Measurements from ENCODE around the gene GBX2.

Gene GBX2

DNA sequence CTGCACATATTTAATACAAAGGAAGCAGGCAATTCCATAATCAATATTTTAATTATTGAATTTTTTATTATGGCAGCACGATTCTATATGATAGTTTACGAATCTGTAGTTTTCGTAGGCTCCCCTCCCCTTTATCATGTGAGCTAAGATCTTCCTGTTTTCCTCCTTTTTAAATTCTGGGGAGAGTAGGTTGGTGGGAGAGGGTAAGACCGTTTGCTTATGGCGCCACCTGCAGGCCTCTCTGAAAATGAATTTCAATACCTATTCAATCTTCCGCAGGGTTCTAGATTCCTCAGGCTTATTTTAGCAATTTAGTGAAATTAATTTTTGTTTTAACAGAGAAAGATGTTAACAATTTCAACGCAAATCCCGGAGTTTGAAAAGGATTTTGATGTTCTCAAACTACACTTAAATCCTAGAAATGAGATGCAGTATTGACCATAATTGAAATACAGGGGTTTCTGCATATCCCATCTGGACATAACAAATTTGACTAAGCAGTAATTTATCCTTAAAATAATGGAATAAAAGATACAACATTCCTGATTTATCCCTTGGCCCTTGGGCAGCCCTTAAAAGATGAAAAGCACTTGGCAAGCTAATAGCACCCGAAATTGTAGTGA lies 12.8 kb upstream of the GBX2 start:
- DNase-seq (ENCODE audit: low spot score) = peak; percentile 56

DNA sequence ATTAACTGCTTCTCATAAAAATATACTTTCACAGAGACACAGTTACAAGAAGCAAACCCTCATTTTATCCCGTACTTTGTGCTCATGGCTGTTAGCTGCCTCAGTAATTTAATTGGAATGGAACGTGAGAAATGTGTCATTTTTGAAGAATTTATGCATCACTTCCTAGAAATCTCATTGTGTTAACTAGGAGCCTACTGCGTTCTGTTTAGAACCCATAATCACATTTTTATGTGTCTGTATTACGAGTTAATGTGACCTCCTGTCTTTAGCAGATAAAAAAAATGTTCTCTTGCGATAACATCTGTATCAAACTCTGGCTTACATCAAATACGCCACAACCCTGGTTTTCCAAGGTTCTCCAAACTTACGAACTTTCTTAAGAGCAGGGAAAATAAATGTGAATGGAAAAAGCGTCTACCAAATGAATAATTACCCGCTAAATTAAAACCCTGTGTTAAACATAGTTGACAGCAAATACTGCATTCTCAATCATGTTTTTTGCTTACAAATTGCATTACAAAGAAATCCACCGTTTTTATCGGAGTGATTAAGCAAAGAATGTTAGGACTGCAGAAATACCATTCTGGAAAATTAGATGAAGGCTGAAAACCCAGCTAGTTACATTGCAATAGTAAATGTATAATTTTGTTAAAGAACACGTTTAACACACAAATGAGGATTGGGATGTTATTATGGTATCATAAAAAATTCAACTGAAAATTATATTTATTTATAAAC lies 12.1 kb upstream of the GBX2 start:
- no peak for DNase-seq (ENCODE audit: low spot score)

DNA sequence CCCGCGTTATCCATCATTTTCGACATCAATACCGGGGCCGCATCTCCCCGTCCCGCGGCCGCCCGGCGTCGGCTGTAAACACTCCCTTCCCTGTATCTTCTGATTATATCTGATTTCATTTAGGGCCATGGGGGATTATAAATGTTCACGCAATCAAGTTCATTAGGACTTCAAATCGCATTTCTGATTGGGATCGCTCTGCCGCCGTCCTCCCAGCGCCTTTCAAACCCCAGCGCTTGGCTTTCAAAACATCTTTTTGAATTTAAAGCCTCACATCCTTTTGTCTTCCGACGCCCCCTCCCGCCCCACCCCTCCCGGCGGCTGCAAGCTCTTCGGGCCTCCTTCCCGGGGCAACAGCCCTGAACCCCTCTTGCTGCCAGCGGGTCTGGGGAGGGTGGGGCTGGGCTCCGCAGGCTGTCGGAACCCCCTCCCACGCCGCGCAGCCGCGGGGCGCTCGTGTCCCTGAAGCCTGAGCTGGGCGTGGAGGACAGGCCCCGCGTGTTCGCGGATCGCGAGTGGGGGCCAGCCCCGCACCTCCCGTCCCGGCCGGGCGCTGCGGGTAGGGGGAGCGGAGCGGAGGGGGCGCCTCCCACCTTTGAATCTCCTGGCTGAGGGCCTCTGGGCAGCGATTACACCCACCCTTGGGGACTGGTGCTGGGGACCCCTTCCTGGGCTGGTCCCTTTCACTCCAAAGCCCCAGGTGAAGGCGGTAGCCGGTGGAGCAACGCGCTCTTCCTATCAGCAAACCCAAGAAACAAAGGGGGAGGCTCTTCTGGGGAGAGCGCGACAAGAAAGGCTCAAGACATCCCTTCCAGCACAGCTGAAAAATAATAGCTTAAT lies 11.3 kb upstream of the GBX2 start:
- DNase-seq (ENCODE audit: low spot score) = no peak

- no peak for DNase-seq (ENCODE audit: low spot score)
Measured at GRCh38 chr2:236178890-236179235, 10.7 kb upstream of the GBX2 start.

DNA sequence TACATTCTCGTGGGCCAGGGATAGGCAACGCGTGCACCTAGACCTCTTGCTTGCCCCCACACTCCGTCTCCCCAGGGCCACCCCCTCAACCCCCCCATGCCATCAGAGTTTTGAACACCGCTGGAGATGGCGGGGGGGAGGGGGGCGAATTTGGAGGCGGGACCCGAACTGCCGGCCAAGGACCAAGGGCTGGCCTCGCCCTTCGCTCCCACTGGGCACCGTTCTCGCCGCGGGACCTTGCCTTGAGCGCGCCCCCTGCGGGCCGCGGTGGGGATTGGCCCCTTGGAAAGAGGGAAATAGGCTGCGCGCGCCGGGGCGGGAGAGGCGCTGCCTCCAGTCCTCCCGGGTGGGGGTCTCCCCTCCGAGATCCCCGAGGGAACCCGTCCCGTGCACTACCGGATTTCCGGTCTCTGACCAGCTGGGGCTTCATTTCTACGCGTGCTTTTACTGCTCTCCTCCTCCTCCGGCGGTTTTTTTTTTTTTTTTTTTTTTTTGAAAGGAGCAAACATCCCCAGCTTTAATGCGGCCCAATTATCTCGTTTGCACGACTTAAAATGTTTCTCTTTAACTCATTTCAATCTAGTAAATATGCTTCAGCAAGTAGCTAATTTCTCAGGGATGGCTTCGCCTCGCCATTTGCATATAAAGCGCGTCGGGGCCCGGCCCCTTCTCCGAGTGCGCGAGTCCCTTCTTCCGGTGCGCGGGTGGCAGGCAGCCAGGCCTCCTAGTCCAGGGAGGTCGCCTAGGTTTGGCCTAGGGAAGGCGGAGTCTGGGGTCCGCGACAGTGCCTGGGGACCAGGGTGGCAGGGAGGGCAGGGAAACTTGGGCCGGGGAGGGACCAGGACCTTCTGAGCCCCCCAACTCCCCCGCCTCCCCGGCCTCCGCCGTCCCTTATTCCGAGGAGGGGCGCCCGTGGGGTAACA lies 10.0 kb upstream of the GBX2 start:
- peak; percentile 80 for DNase-seq (ENCODE audit: low spot score)

- peak; percentile 79 for DNase-seq (ENCODE audit: low spot score)
Measured at GRCh38 chr2:236177604-236177966, 9.4 kb upstream of the GBX2 start.

DNA sequence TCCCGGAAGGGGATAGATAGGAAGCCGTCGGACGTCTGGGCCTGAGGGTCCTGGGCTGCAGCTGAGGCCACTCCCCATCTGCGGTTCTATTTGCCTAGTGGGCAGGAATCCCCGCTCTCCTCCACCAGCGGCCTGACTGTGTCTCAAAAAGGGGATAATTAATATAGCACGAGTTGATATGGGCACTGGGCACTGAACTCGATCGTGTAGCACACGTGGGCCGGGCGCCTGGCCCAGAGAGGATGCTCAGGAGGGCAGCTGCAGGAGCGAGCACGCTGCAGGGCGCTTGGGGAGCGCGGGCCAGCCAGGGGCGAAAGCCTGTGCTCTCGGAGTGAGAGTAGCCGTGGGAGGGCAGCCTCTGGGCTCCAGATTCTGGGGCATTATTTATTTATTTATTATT lies 8.8 kb upstream of the GBX2 start:
- DNase-seq (ENCODE audit: low spot score) = no peak

DNA sequence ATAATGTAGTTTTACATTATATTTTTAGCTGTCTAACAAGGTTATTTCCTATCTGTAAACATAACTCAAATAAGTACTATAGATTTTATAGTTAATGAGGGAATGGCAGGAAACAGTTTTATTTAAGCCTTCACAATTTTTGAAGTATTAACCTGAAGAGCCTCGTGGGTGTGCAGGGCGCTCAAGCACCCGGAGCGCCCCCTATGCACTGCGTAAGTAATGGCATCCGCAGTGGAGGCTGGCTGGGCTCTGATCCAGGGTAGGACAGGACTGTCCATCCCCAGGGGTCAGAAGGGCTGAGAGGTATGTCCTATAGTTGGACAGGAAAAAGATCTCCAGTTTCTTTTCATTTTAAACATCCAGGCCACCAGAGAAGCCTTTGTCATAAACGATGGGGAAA lies 8.2 kb upstream of the GBX2 start:
- peak; percentile 37 for DNase-seq (ENCODE audit: low spot score)

- no peak for DNase-seq (ENCODE audit: low spot score)
Measured at GRCh38 chr2:236175548-236176150, 7.5 kb upstream of the GBX2 start.

GRCh38 chr2:236173729-236174607 lies 5.8 kb upstream of the GBX2 start:
- DNase-seq (ENCODE audit: low spot score) = no peak

GRCh38 chr2:236173036-236173728 lies 5.0 kb upstream of the GBX2 start:
- no peak for DNase-seq (ENCODE audit: low spot score)

GRCh38 chr2:236172255-236173035 lies 4.3 kb upstream of the GBX2 start:
- no peak for DNase-seq (ENCODE audit: low spot score)

DNA sequence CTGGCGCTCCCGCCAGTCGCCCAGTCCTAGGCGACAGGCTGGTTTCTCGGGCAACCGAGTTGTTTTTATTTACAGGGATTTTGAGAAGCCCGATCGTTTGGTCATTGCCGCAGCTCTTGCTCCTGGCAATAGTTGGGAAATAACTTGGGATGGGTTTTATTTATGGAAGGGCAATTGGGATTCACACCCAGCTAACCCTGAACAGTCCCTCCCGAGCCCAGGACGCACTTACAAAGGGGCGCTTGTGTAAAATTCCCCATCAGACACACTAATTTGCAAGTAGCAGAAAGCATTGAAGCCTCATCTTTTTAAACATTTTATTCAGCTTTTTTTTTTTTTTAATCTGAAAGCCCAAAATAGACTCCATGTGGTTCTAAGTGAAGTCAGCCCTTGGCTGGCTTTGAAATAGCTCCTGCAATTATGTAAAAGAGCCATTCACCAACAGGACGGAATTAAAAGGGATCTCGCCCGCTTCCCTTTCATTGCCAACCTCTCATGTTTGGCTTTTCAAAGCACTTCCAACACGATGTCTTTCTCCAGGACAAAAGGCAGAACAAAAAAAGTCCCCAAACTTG lies 3.6 kb upstream of the GBX2 start:
- DNase-seq (ENCODE audit: low spot score) = no peak

DNA sequence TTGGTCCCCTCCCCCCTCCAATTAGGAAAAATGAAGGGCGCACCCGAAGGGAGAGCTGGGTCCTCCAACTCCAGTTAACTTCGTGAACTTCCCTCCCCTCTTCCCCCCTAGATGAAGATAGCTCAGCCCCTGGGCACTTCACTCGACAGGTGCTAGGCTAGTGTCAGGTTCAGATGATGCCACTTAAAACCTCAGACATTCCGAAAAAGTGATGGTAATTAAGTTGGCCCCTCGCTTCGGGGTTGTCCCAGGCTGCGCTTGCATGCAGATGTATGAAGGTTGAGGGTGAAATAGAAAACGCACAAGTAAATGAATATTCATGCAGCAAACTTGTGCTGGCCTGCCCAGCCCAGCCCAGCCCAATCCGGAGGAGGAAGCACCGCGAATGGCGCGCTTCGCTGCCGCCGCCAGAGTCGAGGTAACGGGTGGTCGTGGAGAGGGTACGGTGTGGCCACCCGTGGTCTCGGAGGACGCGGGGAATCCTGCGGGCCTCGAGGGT lies 3.0 kb upstream of the GBX2 start:
- no peak for DNase-seq (ENCODE audit: low spot score)

DNA sequence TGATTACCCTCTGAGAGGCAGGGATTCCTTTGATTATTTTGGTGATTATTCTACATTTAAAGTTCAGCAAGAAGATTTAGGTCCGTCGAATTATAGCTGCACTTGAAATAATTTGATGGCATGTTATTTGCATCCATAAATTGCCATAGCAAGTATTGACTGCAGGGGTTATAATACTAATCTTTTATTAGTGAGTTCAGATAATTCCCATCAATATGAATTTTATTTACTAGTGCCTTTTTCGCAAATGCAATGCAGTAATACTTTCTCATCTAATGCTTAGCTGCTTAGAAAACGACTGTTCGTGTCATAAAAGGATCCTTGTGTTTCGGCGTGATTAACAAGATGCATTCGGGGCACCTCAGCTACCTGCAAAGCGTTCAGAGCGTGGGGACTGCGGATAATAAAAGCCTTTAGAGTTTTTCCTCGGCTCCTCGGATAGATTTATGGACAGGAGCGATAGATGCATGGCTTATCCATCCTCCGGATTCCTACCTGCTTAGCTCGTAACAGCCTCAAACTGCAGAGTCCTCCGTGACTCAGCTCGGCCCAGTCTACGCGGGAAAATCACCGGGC lies 2.5 kb upstream of the GBX2 start:
- no peak for DNase-seq (ENCODE audit: low spot score)

DNA sequence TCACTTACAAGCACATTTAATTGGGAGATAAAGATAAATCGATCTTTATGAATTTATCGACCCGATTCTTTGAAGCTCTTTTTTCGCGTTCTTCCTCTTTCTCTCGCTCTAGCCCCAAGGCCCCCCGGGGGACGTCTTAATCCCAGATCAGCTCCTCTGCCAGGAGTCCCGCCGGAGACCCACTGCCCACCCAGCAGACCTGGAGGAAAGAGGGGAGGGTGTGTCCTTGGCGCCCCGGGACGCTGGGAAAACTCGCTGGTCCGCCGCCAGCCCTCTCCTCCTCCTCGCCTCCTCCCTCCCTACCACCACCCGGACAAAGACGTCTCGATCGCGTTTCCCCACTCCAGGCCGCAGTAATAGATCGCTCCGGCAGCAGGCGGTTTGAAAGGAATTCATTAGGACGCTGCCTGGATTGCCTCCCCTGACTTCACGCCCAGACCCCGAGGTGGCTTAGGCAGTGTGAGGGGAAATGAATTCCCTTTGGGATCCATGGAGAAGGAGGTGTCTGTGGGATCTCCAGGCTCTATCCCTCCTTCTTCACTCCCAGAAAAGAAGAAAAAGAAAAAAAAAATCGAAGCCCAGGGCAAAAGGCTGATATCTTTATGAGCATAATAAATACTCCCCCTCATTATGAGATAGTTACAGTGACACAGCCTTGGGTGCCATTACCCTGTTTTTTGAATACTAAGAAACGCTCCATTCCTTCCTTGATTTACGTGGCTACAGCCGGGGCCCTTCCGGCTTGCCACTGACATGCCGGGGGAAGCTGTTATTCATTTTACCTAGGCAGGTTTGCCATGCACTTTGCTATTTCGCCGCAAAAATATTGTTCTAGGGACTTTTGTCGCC lies 1.8 kb upstream of the GBX2 start:
- DNase-seq (ENCODE audit: low spot score) = no peak

GRCh38 chr2:236169151-236169721 lies 1.1 kb upstream of the GBX2 start:
- no peak for DNase-seq (ENCODE audit: low spot score)
